ENCODE results near the gene CHGA.

The CHGA gene

GRCh38 chr14:92945544-92945943, 22.6 kb downstream of the CHGA start:
- no peak for DNase-seq

DNA sequence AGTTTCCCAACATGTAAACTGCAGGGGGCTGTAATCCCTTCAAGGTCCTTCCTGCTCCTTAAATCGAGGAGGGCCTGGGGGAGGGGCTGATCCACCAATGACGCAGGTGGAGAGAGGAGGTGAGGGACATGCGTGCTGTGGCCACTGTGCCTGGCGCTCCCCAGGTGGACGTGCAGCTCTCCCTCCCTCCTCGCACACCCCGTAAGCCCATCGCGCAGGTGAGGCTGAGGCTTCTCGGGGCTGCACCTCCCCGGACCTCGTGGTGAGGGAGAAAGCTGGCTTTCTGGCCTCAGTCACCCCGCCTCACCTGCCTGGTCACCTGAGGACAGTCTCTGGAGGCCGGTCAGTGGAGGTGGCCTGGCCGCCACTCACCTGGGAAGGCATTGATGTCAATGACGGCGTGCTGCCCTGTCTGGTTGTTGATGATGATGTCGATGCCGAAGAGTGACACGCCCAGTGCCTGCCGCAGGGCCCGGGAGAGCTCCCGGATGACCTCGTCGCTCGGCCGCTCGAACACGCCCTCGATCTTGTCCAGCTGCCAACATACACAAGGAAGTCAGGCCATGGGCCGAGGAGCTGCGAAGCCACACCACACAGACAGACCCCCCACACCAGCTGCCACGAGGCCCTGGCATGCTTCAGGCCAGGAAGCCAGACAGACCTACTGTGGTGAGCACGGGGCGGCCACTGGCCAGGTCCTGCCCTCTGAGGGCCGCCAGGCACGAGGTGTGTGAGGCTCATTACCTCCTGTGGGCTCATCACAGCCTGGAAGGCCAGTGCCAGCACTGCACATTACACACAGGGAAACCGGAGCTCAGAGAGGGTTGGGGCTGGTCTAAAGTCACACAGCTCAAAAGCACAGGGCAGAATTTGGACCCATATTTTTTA, 23.3 kb downstream of the CHGA start:
- DNase-seq: no peak

GRCh38 chr14:92946847-92947545, 24.0 kb downstream of the CHGA start:
- DNase-seq: no peak

DNA sequence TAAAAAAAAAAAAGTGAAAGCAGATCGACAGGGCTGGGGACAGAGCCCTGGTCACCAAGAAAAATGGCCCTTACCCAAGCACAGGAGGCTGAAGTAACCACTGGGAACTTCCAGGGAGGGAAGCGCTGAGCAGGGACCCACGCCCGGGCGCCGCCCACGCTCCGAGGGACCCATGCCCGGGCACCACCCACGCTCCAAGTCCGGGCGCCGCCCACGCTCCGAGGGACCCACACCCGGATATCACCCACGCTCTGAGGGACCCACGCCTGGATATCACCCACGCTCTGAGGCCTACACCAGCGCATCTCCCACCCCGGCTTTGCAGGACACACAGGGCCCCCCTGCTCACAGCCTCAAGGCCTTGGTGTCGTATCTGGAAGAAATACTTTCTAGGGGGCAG, 25.7 kb downstream of the CHGA start:
- no peak for DNase-seq

GRCh38 chr14:92949496-92950192, 26.7 kb downstream of the CHGA start:
- DNase-seq: no peak

DNA sequence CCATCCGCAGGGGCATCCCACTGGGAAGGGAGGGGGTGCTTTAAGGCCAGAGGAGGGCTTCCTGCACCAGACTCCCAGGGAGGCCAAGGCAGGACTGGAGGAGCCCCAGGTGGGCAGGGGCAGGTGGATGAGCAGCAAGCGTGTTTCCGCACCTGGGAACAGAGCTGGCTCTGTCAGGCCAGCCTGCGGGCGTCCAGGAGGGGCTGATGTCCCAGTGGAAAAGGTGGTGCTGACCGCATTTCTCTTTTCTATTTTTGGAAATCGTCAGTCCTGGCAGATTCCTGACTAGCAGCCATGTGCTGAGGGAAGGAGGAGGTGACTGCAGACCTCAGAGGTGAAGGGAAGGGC, 27.2 kb downstream of the CHGA start:
- no peak for DNase-seq

DNA sequence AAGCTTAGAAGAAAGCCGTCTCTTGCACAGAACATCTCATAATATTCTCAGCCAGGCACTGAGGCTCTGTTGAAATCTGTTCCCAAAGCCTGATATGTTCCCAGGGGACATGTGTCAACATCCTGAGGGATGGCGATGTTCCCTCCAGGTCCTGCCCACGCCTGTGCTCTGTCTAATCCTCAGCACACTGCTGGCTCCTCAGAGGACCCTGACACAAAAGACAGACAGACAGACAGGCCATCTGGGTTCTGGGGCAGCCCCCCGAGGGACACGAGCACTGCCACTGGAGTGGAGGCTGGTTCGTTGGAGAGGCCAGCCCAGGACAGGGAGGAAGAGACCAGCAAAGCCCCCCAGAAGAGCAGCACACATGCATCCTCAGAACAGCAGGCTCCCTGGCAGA, 27.8 kb downstream of the CHGA start:
- no peak for DNase-seq

DNA sequence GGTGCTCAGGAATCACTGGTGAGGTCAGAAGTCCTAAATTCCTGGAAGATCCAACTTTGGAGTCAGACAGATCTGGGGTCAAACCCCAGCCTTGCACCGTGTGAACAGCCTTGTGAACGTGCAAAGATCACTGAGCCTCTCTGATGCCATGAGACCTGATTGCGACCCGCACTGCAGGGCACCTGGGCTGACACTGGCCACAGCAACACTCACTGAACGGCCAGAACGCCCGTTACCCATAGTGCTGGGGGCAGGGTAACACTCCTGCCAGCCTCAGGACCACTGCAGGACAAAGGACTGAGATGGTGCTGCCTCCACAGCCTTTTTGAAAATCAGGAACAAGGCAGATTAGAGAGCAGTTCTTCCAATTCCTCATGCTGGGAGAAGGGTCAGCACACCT, 28.3 kb downstream of the CHGA start:
- no peak for DNase-seq

DNA sequence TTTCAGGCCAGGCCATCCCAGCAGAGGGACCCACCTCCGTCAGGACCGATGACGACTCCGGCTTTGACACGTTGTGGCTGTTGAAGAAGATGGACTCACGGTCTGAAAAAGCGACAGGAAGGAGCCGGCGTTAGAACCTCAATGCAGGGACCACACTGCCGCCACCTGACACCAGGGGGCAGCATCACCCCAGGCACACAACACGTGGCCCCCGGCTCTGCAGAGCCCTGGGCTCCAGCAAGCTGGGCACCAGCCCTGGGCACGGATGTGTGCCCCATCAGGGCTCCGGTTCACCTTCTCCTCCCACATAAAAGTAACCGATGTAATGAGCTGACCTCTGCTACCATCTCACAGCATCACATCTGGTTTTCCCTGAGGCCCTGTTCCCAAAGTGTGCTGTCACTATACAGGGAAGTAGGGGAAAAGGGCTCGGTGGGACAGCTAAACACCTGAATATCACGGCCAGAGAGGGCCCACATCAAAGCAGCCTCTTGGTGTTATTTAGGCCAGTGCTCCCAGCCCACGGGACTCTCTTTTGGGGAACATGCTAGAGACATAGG, 29.0 kb downstream of the CHGA start:
- peak; percentile 79 for DNase-seq

DNA sequence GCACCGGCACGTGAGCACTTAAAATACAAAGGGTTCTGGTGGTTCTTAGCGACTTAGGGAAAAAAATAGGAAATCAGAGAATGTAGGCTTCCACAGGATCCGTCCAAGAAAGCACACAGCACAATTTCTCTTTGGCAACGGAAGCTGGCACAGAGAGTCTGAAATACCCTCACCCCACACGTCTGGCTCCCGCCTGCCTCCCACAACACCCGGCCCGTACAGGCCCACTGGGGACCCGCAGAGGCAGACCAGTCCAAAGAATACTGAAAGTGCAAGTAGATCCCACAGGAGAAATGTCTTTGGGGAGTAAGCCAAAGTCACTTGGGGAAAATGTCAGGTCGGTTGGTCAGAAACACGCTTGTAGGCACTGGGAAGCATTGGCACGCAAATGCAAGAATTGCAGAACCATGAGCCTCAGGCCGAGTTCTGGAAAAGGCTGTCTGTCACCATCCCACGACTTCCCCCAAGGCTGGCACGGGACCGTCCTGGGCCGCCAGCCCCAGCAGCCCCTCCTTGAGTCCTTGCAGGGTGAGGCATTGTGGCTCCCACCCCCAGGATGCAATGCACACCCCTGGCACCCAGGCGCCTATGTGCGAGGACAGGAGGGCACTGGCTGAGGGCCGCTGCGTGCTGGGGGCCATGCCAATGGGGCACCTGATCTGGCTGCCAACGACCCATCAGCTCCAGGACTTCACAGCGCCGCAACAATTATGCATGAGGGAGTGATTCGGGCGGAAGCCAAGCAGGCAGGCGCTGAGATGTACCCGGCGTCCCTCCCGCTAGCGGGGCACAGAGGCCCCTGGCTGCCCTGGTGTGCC, 29.7 kb downstream of the CHGA start:
- no peak for DNase-seq

- DNase-seq: no peak
Measured at GRCh38 chr14:92953526-92953925, 30.6 kb downstream of the CHGA start.

- no peak for DNase-seq
Measured at GRCh38 chr14:92954933-92955332, 32.0 kb downstream of the CHGA start.

- DNase-seq: no peak
Measured at GRCh38 chr14:92955381-92955780, 32.4 kb downstream of the CHGA start.

DNA sequence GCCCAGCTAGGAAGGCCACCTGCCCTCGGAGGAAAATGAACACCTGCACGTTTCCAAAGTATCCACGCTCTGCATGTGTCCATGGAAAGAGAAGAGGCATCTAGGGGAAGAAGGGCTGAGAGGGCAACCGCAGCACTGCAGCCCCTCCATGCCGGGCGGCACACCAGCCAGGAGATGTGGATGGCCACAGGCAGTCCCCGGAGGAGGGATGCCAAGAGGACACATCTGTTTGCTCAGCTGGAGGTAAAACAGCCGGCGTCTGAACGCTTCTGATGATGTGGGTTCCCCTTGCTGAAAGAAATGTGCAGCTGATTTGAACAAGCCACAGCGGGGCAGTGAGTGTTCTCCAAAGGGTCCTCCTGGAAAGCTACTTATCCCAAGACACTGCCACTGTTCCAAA, 34.0 kb downstream of the CHGA start:
- no peak for DNase-seq

- no peak for DNase-seq
Measured at GRCh38 chr14:92958373-92959188, 35.6 kb downstream of the CHGA start.

DNA sequence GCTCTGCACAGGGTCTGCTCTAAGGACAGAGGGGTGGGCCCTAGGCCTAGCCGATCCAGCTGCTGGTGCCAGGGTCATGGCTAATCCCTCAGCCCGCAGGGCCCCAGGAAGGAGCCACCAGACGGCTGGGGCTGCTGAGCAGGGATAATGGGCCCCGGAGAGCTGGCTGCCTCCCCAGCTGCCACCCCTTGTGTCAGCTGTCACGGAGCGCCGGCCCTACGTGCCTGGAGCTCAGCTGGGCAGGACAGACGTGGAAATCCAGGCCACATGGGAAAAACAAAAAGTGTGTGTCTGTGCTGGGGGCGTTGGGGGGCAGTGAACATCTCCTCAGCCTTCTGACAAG, 36.2 kb downstream of the CHGA start:
- DNase-seq: no peak

DNA sequence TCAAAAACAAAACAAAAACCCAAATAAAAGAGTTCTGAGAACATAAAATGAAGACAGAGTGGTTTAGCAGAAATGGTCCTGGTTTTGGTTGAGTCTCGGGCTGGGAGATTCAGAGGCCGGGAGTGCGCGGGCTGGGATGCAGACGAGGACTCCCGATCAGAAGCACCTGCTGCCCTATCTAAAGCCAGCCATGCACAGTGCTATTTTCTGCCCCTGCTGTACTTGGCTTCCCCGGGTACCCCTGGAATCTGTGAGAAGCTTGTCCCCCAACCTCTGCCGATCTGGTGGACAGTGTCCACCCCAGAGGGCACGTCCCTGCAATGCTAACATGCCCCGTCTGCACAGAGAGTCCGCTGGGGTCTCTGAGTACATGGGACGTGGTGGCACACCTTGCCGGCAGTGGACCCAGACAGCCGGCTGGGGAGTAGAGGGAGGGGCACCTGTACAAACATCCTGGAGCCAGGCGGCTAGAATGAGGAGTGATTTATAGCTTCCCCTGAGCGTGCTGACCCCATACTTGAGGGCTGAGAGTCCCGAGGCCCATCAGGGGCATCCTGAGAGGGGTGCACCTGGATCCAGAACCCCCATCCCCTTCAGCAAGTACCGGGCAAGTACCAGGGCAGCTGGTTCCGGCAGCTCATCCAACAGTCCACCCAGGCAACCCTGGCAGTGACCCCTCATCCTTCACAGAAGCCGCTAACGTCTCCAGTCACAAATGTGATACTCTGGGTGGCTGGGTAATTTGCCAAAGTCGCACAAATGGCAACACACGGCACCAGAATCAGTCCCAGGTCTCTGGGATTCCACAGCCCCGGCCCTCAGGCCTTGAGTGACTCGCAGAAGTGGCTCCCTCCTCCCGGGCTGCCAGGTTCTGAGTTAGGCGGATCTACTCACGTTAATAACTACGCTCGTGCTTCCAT, 37.1 kb downstream of the CHGA start:
- no peak for DNase-seq

GRCh38 chr14:92960706-92961566, 38.0 kb downstream of the CHGA start:
- no peak for DNase-seq

GRCh38 chr14:92961567-92961855, 38.6 kb downstream of the CHGA start:
- no peak for DNase-seq
